Fibroblast of lung (primary cell): ENCODE data around the gene SERPINB7. TPM values are rescaled to one million over a fixed set of nuclear protein-coding genes. Genes with fewer than 3 reads are reported as not detected.

Source experiments
- DNase-seq, 2 donors: peaks; one replicate each; pipeline versions ENCODE4 v3.0.0 to v3.0.0-alpha.2; 2010; ENCODE audit warnings: low read depth in 2 of 2
- H2AFZ ChIP-seq: 2 replicates; pipeline ENCODE4 v1.5.1; 2012; ENCODE audit warnings: low read length, control low read depth, inconsistent platforms
- H3K27ac ChIP-seq: 2 replicates; pipeline ENCODE4 v1.5.1; 2011; ENCODE audit warnings: low read length, control low read depth; ENCODE audit not compliant: insufficient read depth
- H3K27me3 ChIP-seq: 2 replicates; pipeline ENCODE4 v1.5.1; 2011; ENCODE audit warnings: mild to moderate bottlenecking, low read length; ENCODE audit not compliant: control insufficient read depth, insufficient read depth
- H3K36me3 ChIP-seq: 2 replicates; pipeline ENCODE4 v1.5.1; 2011; ENCODE audit warnings: low read length; ENCODE audit not compliant: control insufficient read depth, insufficient read depth
- H3K4me1 ChIP-seq: 2 replicates; pipeline ENCODE4 v1.5.1; 2011; ENCODE audit warnings: low read length; ENCODE audit not compliant: control insufficient read depth, insufficient read depth; ENCODE audit errors: extremely low read depth
- H3K4me2 ChIP-seq: 2 replicates; pipeline ENCODE4 v1.5.1; 2011; ENCODE audit warnings: low read length, control low read depth; ENCODE audit not compliant: insufficient read depth; ENCODE audit errors: extremely low read depth
- H3K4me3 ChIP-seq, 4 experiments: fragments of 200-600 bp in 1 of 4; sonication (generic) in 1 of 4; replicated peaks in 1 of 4; 2 replicates each; pipeline ENCODE4 v1.5.1; 2011 to 2016; ENCODE audit warnings: low read length in 4 of 4, low read depth in 3 of 4, mild to moderate bottlenecking in 3 of 4, control low read depth in 2 of 4, inconsistent platforms in 1 of 4, mixed read lengths in 1 of 4; ENCODE audit not compliant: insufficient read depth in 1 of 4; ENCODE audit errors: control extremely low read depth in 1 of 4
- H3K79me2 ChIP-seq: 2 replicates; pipeline ENCODE4 v1.5.1; 2012; ENCODE audit warnings: mild to moderate bottlenecking, low read length, inconsistent platforms; ENCODE audit not compliant: control insufficient read depth, insufficient read depth
- H3K9ac ChIP-seq: 2 replicates; pipeline ENCODE4 v1.5.1; 2011; ENCODE audit warnings: mild to moderate bottlenecking, low read length, control low read depth; ENCODE audit not compliant: insufficient read depth
- H3K9me3 ChIP-seq: 2 replicates; pipeline ENCODE4 v1.5.1; 2012; ENCODE audit warnings: low read depth, low read length; ENCODE audit not compliant: control insufficient read depth, insufficient read depth
- H4K20me1 ChIP-seq: 2 replicates; pipeline ENCODE4 v1.5.1; 2011; ENCODE audit warnings: low read length; ENCODE audit not compliant: control insufficient read depth, insufficient read depth; ENCODE audit errors: extremely low read depth
- CTCF ChIP-seq, 2 donors: IDR thresholded peaks in 1 of 2; conservative IDR thresholded peaks in 1 of 2; 1 replicate in 1 of 2; 2 replicates in 1 of 2; pipeline ENCODE4 v1.5.1; 2011 to 2012; ENCODE audit warnings: low read length in 2 of 2, control low read depth in 1 of 2, inconsistent platforms in 1 of 2, low read depth in 1 of 2, mild to moderate bottlenecking in 1 of 2
- EZH2 ChIP-seq: IDR thresholded peaks from 2 replicates; pipeline ENCODE4 v1.5.1; 2012; ENCODE audit warnings: low read length, control low read depth, mild to moderate bottlenecking; ENCODE audit errors: missing control alignments
- polyA plus RNA-seq, 2 donors: library from polyadenylated mRNA; depleted of rRNA in 1 of 2; stranded (reverse) in 1 of 2; unstranded in 1 of 2; fragments of >200 nt; gene quantifications; 2 replicates each; pipeline ENCODE4 v1.2.1, GENCODE V29; 2011 to 2012; ENCODE audit warnings: missing spikeins in 1 of 2
- total RNA-seq: library from RNA; depleted of rRNA; stranded (reverse); fragments of >200 nt; gene quantifications from 2 replicates; pipeline ENCODE4 v1.2.1, GENCODE V29; 2014

SERPINB7 gene
- total and polyA plus RNA-seq, 2 donors (not counting 1 experiment from before 2014, with no cell fraction given): 3.0 to 6.7 TPM

- Histone ChIP-seq H3K4me3 (no peak overlapping the region), H3K9ac (no peak overlapping the region), H3K27me3 (no peaks in the 10 kb centered on the region), H3K4me2 (no peak overlapping the region), H3K36me3 (no peaks in the 10 kb centered on the region), H2AFZ (no peak overlapping the region), H4K20me1 (no peaks in the 10 kb centered on the region), H3K4me1 (peaks cover 10% of the 10 kb centered on the region), H3K9me3 (no peaks in the 10 kb centered on the region), H3K79me2 (no peaks in the 10 kb centered on the region), H3K27ac (peak overlapping the region; percentile 8)
- TF ChIP-seq CTCF (conservative IDR thresholded peaks at IDR 0.05 in 1 of 2, IDR thresholded peaks at IDR 0.05 in 1 of 2; ENCODE audit: low read depth in 1 of 2, low read length in 2 of 2) (no peak), EZH2 (no peak)
- peak; percentile 60 to 79 for DNase-seq
These were observed 12.7 kb upstream of the SERPINB7 start for GRCh38 chr18:63762518-63762917.

GRCh38 chr18:63763831-63764600, 11.2 kb upstream of the SERPINB7 start:
- Histone ChIP-seq H3K36me3 (no peaks in the 10 kb centered on the region), H4K20me1 (no peaks in the 10 kb centered on the region), H3K9ac (no peak overlapping the region), H3K27me3 (no peaks in the 10 kb centered on the region), H3K27ac (peak overlapping the region; percentile 19), H3K4me1 (peaks cover 10% of the 10 kb centered on the region), H3K79me2 (no peaks in the 10 kb centered on the region), H3K9me3 (no peaks in the 10 kb centered on the region), H2AFZ (no peak overlapping the region), H3K4me3 (no peak overlapping the region), H3K4me2 (no peak overlapping the region)
- DNase-seq: peak in 1 of 2 donors; percentile 51
- no peak for TF ChIP-seq CTCF (conservative IDR thresholded peaks at IDR 0.05 in 1 of 2, IDR thresholded peaks at IDR 0.05 in 1 of 2; ENCODE audit: low read depth in 1 of 2, low read length in 2 of 2)
- TF ChIP-seq EZH2: no peak

GRCh38 chr18:63765837-63766236, 9.4 kb upstream of the SERPINB7 start:
- Histone ChIP-seq H3K4me3 (no peak overlapping the region), H3K36me3 (no peaks in the 10 kb centered on the region), H3K9me3 (no peaks in the 10 kb centered on the region), H3K79me2 (no peaks in the 10 kb centered on the region), H3K4me1 (peaks cover 10% of the 10 kb centered on the region), H3K27ac (no peak overlapping the region), H2AFZ (no peak overlapping the region), H3K9ac (no peak overlapping the region), H3K27me3 (no peaks in the 10 kb centered on the region), H3K4me2 (no peak overlapping the region), H4K20me1 (no peaks in the 10 kb centered on the region)
- no peak for TF ChIP-seq EZH2
- no peak for TF ChIP-seq CTCF (conservative IDR thresholded peaks at IDR 0.05 in 1 of 2, IDR thresholded peaks at IDR 0.05 in 1 of 2; ENCODE audit: low read depth in 1 of 2, low read length in 2 of 2)
- DNase-seq: no peak
